ENCODE measurements around the gene ITGB7.

Gene ITGB7

GRCh38 chr12:53230108-53230845, 23.2 kb upstream of the ITGB7 start:
- DNase-seq = no peak

- no peak for DNase-seq
Measured at GRCh38 chr12:53229454-53229853, 22.4 kb upstream of the ITGB7 start.

DNA sequence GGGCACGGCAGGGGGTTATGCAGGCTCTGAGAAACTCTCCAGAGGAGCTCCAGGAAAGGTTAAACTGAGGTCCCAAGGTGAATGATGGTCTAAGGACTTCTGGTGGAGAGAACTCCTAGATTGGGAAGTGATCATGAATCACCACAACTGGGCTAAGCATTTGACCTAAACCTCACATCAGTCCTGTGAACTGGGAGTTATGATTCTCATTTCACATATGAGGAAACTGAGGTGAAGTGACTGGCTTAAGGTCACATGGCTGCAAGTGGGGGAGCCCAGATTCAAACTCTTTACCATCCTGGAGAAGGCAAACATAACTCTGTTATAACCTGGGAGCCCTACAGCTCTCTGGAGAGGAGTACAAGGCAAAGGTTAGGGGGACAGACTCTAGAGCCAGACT, 20.8 kb upstream of the ITGB7 start:
- DNase-seq = no peak

GRCh38 chr12:53227341-53227740, 20.3 kb upstream of the ITGB7 start:
- DNase-seq = no peak

DNA sequence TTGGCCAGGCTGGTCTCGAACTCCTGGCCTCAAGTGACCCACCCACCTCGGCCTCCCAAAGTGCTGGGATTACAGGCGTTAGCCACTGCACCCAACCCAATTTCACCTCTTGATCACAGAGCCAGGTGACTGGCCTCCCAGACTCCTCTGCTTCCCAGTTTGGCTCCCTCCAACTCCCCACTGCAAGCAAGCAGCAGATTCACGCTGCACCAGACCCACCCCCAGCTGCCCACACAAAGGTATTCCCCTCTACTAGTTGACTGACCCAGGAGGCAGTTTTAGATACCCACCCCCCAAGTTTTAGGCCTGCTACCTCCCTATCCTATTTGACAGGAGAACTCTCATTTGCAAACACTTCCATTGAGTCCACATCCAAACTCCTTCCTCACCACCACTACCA, 19.8 kb upstream of the ITGB7 start:
- DNase-seq = no peak

DNA sequence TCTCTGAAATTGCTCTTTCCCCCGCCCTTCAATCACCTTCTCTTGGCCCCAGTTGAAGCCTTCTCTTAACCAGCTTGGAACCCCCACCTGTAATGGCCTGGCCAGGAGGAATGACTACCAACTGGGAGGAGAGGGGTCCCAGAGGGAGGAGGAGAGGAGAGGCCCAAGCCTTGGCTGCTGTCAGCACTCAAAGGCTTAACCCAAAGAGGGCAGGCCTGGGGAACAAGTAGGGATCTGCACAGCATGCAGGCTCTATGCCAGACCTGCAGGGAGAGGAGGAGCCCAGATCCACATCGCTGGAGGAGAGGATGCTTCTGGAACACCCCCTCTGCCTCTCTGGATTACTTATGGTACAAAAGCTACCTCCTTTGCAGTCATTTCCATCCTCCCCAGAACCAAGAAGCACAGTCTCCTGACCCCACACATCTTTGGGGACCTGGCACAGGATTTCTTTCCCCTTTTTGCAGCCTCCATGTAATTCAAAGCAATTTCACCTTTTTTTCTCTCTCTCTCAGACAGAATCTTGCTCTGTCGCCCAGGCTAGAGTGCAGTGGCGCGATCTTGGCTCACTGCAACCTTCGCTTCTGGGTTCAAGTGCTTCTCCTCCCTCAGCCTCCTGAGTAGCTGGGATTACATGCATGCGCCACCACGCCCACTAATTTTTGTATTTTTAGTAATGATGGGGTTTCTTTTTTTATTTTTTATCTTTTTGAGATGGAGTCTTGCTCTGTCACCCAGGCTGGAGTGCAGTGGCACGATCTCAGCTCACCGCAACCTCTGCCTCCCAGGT, 18.8 kb upstream of the ITGB7 start:
- no peak for DNase-seq

- DNase-seq = no peak
Measured at GRCh38 chr12:53224897-53225634, 18.0 kb upstream of the ITGB7 start.

DNA sequence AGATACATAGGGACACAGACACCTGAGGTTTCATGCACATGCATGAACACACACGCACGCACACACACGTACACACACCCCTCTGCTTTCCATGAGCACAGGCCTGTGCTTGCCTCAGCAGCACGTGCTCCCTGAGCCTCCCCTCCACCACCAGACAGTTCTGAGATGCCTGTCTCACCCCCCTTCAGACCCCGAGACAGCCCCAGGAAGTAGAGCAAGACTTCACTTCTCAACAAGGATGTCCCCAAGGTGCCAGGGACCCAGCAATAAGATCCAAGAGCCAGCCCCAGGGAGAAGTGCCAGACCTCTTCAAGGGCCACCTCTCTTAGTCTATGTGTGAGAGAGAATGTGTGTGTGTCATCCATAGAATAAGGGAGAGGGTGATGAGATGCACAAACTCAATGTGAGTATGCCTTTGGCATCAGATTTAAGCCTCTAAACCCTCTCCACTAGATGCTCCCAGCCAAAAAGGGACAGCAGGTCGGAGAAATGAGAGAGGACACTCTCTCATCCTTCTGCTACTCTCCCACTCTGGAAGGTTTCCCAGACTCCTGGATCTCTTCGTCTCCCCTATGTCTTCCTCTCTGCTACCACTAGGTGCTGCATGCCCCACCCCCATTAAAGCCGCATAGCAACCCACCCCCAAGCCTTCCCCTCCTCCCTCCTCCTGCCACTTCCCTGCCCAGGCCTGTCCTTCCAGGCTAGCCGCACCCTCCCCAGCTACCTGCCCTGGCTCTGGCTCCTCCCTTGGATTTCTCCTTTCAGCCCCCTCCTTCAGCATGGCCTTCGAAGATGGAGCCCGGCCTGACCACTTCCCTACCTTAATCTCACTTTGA, 17.2 kb upstream of the ITGB7 start:
- no peak for DNase-seq

DNA sequence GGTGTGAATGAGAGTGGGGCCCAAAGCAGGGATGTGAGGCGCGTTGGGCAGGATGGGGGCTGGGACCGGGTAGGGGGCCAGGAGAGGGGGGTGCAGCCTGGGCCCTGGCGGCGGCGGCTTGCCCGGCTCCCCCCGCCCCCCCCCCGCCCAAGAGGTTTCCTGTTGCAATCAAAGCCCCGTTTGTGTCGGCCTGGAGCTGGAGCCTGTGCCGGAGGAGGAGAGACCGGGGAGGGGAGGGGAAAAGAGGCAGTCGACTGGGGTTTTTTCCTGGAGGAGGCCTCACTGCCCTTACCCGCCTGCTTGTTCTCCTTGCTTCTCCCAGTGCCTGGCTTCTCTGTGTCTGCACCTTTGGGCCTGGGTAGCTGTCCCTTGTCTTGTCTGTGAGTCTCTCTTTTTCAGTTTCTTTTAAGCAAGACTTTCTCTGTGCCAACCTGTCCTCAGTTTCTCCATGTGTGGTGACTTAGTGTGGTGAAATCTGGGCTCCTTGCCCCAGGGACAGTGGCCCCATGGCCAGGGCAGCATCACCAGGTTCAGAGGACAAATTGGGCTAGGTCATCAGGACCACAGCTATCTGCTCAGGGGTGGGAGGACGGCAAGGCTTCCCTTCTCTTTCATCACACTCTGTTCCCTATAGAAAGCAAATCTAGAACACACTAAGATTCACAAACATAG, 16.5 kb upstream of the ITGB7 start:
- no peak for DNase-seq

- no peak for DNase-seq
Measured at GRCh38 chr12:53222806-53223261, 15.8 kb upstream of the ITGB7 start.

DNA sequence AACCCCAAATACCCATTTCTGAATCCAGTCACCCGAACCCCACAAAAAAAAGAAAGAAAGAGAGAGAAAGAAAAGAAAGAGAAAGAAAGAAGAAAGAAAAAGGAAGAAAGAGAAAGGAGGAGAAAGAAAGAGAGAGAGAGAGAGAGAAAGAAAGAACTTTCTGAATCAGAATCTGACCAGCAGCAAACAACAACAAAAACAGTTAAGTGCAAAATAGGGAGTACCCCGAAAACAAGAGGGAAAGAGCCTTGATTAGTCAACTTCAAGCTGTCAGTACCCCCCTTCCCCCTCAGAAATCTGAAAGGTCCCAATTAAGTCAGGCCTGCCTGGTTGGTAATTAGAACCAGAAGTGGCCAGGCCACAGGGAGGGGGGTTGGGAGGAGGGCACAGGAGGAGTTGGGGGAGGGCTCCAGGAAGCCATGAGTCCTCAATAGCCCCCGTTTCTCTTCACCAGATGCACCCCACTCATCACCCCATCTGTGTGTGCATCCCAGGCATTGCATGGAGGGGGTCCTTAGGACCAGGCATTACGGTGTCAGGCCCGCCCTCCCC, 15.2 kb upstream of the ITGB7 start:
- no peak for DNase-seq

- DNase-seq = peak; percentile 52
Measured at GRCh38 chr12:53221203-53222080, 14.4 kb upstream of the ITGB7 start.

DNA sequence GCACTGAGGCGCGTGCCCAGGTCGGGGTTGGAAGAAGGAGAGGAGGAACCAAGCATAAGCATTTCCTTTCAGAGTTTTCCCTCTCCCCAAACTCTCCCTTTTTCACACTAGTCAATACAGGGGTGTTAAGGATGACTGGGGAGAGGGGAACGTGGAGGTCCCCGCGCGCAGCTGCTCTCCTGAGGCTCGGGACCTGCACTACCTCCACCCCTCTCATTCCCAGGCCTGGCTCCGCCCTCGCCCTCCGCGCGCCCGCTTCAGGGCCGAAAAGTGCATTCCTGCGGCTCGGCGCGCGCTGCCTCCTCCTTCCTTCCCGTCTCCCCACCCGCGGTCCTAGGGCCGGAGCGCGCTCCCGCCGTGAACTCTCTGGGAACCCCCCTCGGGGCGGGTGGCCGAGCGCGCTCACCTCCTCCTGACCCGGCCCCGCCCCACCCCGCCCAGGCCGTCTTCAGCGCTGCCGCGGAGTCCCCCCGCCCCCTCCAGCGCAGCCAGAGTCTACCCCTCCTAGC, 13.7 kb upstream of the ITGB7 start:
- DNase-seq = peak; percentile 73

- peak; percentile 77 for DNase-seq
Measured at GRCh38 chr12:53219956-53220693, 13.1 kb upstream of the ITGB7 start.

DNA sequence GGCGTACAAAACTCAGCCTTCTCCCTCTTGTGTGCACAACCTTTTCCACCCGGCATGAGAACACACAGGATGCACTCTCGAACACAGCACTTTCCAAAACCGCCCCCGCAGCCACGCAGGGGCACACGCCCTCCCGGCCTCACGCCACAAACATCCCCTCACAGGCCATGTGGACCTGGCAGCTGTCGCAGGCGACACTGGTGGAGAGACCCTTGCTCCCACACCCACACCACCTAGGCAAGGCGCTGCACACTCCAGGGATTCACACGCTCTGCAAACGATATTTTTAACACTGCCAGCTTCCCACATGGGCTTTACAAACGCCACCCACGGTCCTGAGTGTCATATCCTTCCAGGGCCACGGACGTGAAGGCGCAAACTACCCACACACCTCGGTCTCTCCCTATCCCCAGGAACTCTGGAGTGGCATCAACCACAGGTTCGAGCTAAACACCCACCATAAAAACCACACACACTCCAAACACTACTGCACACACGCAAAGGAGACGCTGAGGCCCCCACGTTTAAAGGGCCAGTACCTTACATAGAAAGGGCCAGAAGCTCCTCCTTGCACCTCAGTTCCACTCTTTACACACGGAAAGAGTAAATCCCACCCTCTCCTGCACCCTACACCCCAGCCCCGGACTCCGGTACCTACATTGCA, 12.4 kb upstream of the ITGB7 start:
- DNase-seq = peak; percentile 50

GRCh38 chr12:53218551-53219291, 11.7 kb upstream of the ITGB7 start:
- DNase-seq = no peak

DNA sequence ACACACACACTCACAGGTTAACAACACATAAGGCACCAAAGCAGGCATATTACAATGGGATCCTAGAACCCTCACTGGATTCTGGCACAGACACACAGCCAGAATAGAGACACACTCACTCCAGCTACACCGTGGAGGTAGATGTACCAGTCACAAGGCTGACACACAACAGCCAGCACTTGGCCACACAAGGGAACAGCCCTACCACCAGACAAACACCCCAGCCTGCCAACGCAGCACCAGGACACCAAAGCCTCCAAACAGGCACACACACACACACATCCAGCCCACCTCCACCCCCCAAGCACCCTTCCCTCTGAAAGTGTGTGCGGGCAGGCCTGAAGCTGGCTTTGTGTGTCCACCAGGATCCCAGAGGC, 10.9 kb upstream of the ITGB7 start:
- no peak for DNase-seq
